Transverse colon (tissue), 3 donors: ENCODE results near the gene TMEM163.

Source experiments
- EP300 ChIP-seq: sonication (generic); formaldehyde crosslinking; IDR thresholded peaks from one replicate; pipeline ENCODE4 v1.6.1; 2017; ENCODE audit warnings: antibody characterized with exemption, low read depth
- POLR2A ChIP-seq: fragments of 450-650 bp; IDR thresholded peaks from one replicate; pipeline ENCODE4 v1.6.1; 2016; ENCODE audit warnings: antibody characterized with exemption, mild to moderate bottlenecking, moderate library complexity
- TF ChIP-seq, protein P1 (sequence below), 5 experiments: fragments of 200-600 bp in 3 of 5; fragments of 450-650 bp in 2 of 5; sonication (generic) in 3 of 5; IDR thresholded peaks; 1 replicate in 2 of 5; 2 replicates in 3 of 5; pipeline ENCODE4 v1.5.1; 2016 to 2017; ENCODE audit warnings: antibody characterized with exemption in 5 of 5, inconsistent platforms in 3 of 5, mild to moderate bottlenecking in 2 of 5, moderate library complexity in 1 of 5

- TF ChIP-seq, protein P1, sequence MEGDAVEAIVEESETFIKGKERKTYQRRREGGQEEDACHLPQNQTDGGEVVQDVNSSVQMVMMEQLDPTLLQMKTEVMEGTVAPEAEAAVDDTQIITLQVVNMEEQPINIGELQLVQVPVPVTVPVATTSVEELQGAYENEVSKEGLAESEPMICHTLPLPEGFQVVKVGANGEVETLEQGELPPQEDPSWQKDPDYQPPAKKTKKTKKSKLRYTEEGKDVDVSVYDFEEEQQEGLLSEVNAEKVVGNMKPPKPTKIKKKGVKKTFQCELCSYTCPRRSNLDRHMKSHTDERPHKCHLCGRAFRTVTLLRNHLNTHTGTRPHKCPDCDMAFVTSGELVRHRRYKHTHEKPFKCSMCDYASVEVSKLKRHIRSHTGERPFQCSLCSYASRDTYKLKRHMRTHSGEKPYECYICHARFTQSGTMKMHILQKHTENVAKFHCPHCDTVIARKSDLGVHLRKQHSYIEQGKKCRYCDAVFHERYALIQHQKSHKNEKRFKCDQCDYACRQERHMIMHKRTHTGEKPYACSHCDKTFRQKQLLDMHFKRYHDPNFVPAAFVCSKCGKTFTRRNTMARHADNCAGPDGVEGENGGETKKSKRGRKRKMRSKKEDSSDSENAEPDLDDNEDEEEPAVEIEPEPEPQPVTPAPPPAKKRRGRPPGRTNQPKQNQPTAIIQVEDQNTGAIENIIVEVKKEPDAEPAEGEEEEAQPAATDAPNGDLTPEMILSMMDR (IDR thresholded peaks at IDR 0.05) = no peak
- TF ChIP-seq POLR2A = no peak
- no peak for TF ChIP-seq EP300
Measured at GRCh38 chr2:134574611-134575330, 144.0 kb downstream of the TMEM163 start.
